ENCODE measurements around the gene EPB42.
"Not testable (repeated sequence)": the region's sequence is repeated elsewhere in the genome, so short reads cannot be mapped to it uniquely, and the experiment has no call there.

Gene EPB42

GRCh38 chr15:43185157-43186002 lies 35.4 kb downstream of the EPB42 start, which contains the start of gene CCNDBP1:
Gene CCNDBP1, plus strand, starts transcription at chr15:43185403. Its CDS starts 96 bp downstream, at chr15:43185499.
- ATAC-seq (replicated peaks; ENCODE audit: extremely low read depth, poor library complexity, severe bottlenecking) (peak; percentile 87), DNase-seq (ENCODE audit: low spot score in 2 of 2) (peak; percentile 74 to 84)
- Mint-ChIP-seq H3K9me3 (no peaks in the 10 kb centered on the region), H3K27ac (ENCODE audit: low read depth) (peak within 1 kb of the TSS; percentile 96), H3K36me3 (ENCODE audit: insufficient read depth) (peaks cover 37% of the 10 kb centered on the region), H3K4me1 (peaks cover 40% of the 10 kb centered on the region), H3K4me3 (peak within 1 kb of the TSS; percentile 90), H3K27me3 (no peaks in the 10 kb centered on the region)

GRCh38 chr15:43184407-43185124 lies 36.3 kb downstream of the EPB42 start:
- H3K9me3 Mint-ChIP-seq = no peaks in the 10 kb centered on the region
- peak overlapping the region; percentile 90 for H3K4me3 Mint-ChIP-seq
- peak overlapping the region; percentile 96 for H3K27ac Mint-ChIP-seq (ENCODE audit: low read depth)
- H3K36me3 Mint-ChIP-seq (ENCODE audit: insufficient read depth) = peaks cover 40% of the 10 kb centered on the region
- DNase-seq (ENCODE audit: low spot score in 2 of 2) (no peak), ATAC-seq (replicated peaks; ENCODE audit: extremely low read depth, poor library complexity, severe bottlenecking) (no peak)
- H3K4me1 Mint-ChIP-seq = peaks cover 38% of the 10 kb centered on the region
- H3K27me3 Mint-ChIP-seq = no peaks in the 10 kb centered on the region

GRCh38 chr15:43183270-43183669 lies 37.5 kb downstream of the EPB42 start:
- no peaks in the 10 kb centered on the region for H3K27me3 Mint-ChIP-seq
- DNase-seq (ENCODE audit: low spot score in 2 of 2) (no peak), ATAC-seq (replicated peaks; ENCODE audit: extremely low read depth, poor library complexity, severe bottlenecking) (no peak)
- peaks cover 33% of the 10 kb centered on the region for H3K4me1 Mint-ChIP-seq
- no peak overlapping the region for H3K4me3 Mint-ChIP-seq
- H3K27ac Mint-ChIP-seq (ENCODE audit: low read depth) = no peak overlapping the region
- H3K36me3 Mint-ChIP-seq (ENCODE audit: insufficient read depth) = peaks cover 35% of the 10 kb centered on the region
- no peaks in the 10 kb centered on the region for H3K9me3 Mint-ChIP-seq

- not testable (repeated sequence) for H3K4me3 Mint-ChIP-seq; H3K27ac Mint-ChIP-seq (ENCODE audit: low read depth); H3K4me1 Mint-ChIP-seq; H3K27me3 Mint-ChIP-seq; H3K9me3 Mint-ChIP-seq; ATAC-seq (replicated peaks; ENCODE audit: extremely low read depth, poor library complexity, severe bottlenecking); DNase-seq (ENCODE audit: low spot score in 2 of 2)
- H3K36me3 Mint-ChIP-seq (ENCODE audit: insufficient read depth) = peaks cover 22% of the 10 kb centered on the region
Measured at GRCh38 chr15:43177147-43177546, 43.7 kb downstream of the EPB42 start.

GRCh38 chr15:43175656-43176309 lies 45.0 kb downstream of the EPB42 start:
- not testable (repeated sequence) for H3K27me3 Mint-ChIP-seq; ATAC-seq (replicated peaks; ENCODE audit: extremely low read depth, poor library complexity, severe bottlenecking); DNase-seq (ENCODE audit: low spot score in 2 of 2); H3K9me3 Mint-ChIP-seq; H3K4me1 Mint-ChIP-seq; H3K27ac Mint-ChIP-seq (ENCODE audit: low read depth); H3K4me3 Mint-ChIP-seq
- H3K36me3 Mint-ChIP-seq (ENCODE audit: insufficient read depth) = peaks cover 19% of the 10 kb centered on the region

- ATAC-seq (replicated peaks; ENCODE audit: extremely low read depth, poor library complexity, severe bottlenecking) = no peak
- H3K4me1 Mint-ChIP-seq = no peaks in the 10 kb centered on the region
- H3K36me3 Mint-ChIP-seq (ENCODE audit: insufficient read depth) = peaks cover 29% of the 10 kb centered on the region
- no peaks in the 10 kb centered on the region for H3K9me3 Mint-ChIP-seq
- DNase-seq (ENCODE audit: low spot score in 2 of 2) = no peak
- H3K27ac Mint-ChIP-seq (ENCODE audit: low read depth) = no peak overlapping the region
- H3K27me3 Mint-ChIP-seq = no peaks in the 10 kb centered on the region
- no peak overlapping the region for H3K4me3 Mint-ChIP-seq
Measured at GRCh38 chr15:43169888-43170287, 50.9 kb downstream of the EPB42 start.

- Mint-ChIP-seq H3K27ac (ENCODE audit: low read depth) (no peak overlapping the region), H3K4me3 (no peak overlapping the region), H3K4me1 (no peaks in the 10 kb centered on the region), H3K36me3 (ENCODE audit: insufficient read depth) (peaks cover 32% of the 10 kb centered on the region), H3K27me3 (no peaks in the 10 kb centered on the region), H3K9me3 (no peaks in the 10 kb centered on the region)
- no peak for ATAC-seq (replicated peaks; ENCODE audit: extremely low read depth, poor library complexity, severe bottlenecking)
- no peak for DNase-seq (ENCODE audit: low spot score in 2 of 2)
Measured at GRCh38 chr15:43168192-43169107, 52.4 kb downstream of the EPB42 start.

GRCh38 chr15:43167261-43167660 lies 53.6 kb downstream of the EPB42 start:
- H3K27ac Mint-ChIP-seq (ENCODE audit: low read depth); H3K4me3 Mint-ChIP-seq; ATAC-seq (replicated peaks; ENCODE audit: extremely low read depth, poor library complexity, severe bottlenecking); H3K4me1 Mint-ChIP-seq; H3K9me3 Mint-ChIP-seq; H3K27me3 Mint-ChIP-seq; DNase-seq (ENCODE audit: low spot score in 2 of 2): not testable (repeated sequence)
- peaks cover 30% of the 10 kb centered on the region for H3K36me3 Mint-ChIP-seq (ENCODE audit: insufficient read depth)

GRCh38 chr15:43165801-43166325 lies 55.0 kb downstream of the EPB42 start:
- no peak for ATAC-seq (replicated peaks; ENCODE audit: extremely low read depth, poor library complexity, severe bottlenecking)
- Mint-ChIP-seq H3K4me3 (no peak overlapping the region), H3K27ac (ENCODE audit: low read depth) (no peak overlapping the region), H3K36me3 (ENCODE audit: insufficient read depth) (peaks cover 40% of the 10 kb centered on the region), H3K9me3 (no peaks in the 10 kb centered on the region), H3K4me1 (no peaks in the 10 kb centered on the region), H3K27me3 (no peaks in the 10 kb centered on the region)
- no peak for DNase-seq (ENCODE audit: low spot score in 2 of 2)

- no peaks in the 10 kb centered on the region for H3K9me3 Mint-ChIP-seq
- no peaks in the 10 kb centered on the region for H3K27me3 Mint-ChIP-seq
- H3K27ac Mint-ChIP-seq (ENCODE audit: low read depth) = no peak overlapping the region
- no peak overlapping the region for H3K4me3 Mint-ChIP-seq
- H3K36me3 Mint-ChIP-seq (ENCODE audit: insufficient read depth) = peaks cover 27% of the 10 kb centered on the region
- peaks cover 20% of the 10 kb centered on the region for H3K4me1 Mint-ChIP-seq
- ATAC-seq (replicated peaks; ENCODE audit: extremely low read depth, poor library complexity, severe bottlenecking) = no peak
- DNase-seq (ENCODE audit: low spot score in 2 of 2) = no peak
Measured at GRCh38 chr15:43153269-43153668, 67.5 kb downstream of the EPB42 start.

GRCh38 chr15:43151688-43152087 lies 69.1 kb downstream of the EPB42 start:
- Mint-ChIP-seq H3K4me1 (peaks cover 15% of the 10 kb centered on the region), H3K36me3 (ENCODE audit: insufficient read depth) (peaks cover 28% of the 10 kb centered on the region), H3K9me3 (no peaks in the 10 kb centered on the region), H3K4me3 (no peak overlapping the region), H3K27me3 (no peaks in the 10 kb centered on the region), H3K27ac (ENCODE audit: low read depth) (no peak overlapping the region)
- ATAC-seq (replicated peaks; ENCODE audit: extremely low read depth, poor library complexity, severe bottlenecking) (peak; percentile 85), DNase-seq (ENCODE audit: low spot score in 2 of 2) (no peak)
